K562 (cell line): Measurements from ENCODE around the gene HPS4. TPM values are rescaled to one million over a fixed set of nuclear protein-coding genes. Genes with fewer than 3 reads are reported as not detected.

Experiments used
- ATF3 ChIP-seq, 2 experiments: fragments of 450-650 bp in 1 of 2; sonication (generic) in 1 of 2; formaldehyde crosslinking in 1 of 2; IDR thresholded peaks in 1 of 2; conservative IDR thresholded peaks in 1 of 2; 2 replicates each; pipeline versions ENCODE4 v1.6.1 to v1.8.1; 2016 to 2023; ENCODE audit warnings: mild to moderate bottlenecking in 2 of 2, moderate library complexity in 2 of 2, inconsistent platforms in 1 of 2, missing genetic modification reagents in 1 of 2
- BCOR ChIP-seq: fragments of 450-650 bp; IDR thresholded peaks from 2 replicates; pipeline ENCODE4 v1.6.1; 2016
- CREB1 ChIP-seq, 2 experiments: sonication (generic) in 1 of 2; formaldehyde crosslinking in 1 of 2; IDR thresholded peaks; 2 replicates each; pipeline versions ENCODE4 v1.6.1 to v1.8.0; 2012 to 2022; ENCODE audit warnings: inconsistent platforms in 1 of 2, mild to moderate bottlenecking in 1 of 2, missing genetic modification reagents in 1 of 2, moderate library complexity in 1 of 2
- E2F3 ChIP-seq: fragments of 250-450 bp; sonication (Bioruptor Pico); IDR thresholded peaks from 2 replicates; pipeline ENCODE4 v1.4.0; 2020; ENCODE audit warnings: mild to moderate bottlenecking
- ELF4 ChIP-seq: fragments of 450-650 bp; formaldehyde crosslinking; IDR thresholded peaks from 2 replicates; pipeline ENCODE4 v1.4.0; 2022; ENCODE audit warnings: missing genetic modification characterization
- GABPA ChIP-seq: fragments of 200-800 bp; sonication (Bioruptor generic); conservative IDR thresholded peaks from 2 replicates; pipeline ENCODE4 v1.6.1; 2016; ENCODE audit warnings: low read depth, missing genetic modification characterization, missing compliant biosample characterization
- GMEB1 ChIP-seq: fragments of 250-450 bp; sonication (Bioruptor Pico); IDR thresholded peaks from 2 replicates; pipeline ENCODE4 v1.4.0; 2020; ENCODE audit warnings: mild to moderate bottlenecking
- HMG20A ChIP-seq: fragments of 450-650 bp; formaldehyde crosslinking; conservative IDR thresholded peaks from 2 replicates; pipeline ENCODE4 v1.4.0; 2020; ENCODE audit warnings: mild to moderate bottlenecking, mixed read lengths
- HNRNPH1 ChIP-seq: fragments of 200-400 bp; formaldehyde crosslinking; optimal IDR thresholded peaks from 2 replicates; pipeline ENCODE3; 2017; ENCODE audit warnings: low read depth, mild to moderate bottlenecking, low read length, moderate library complexity
- HSF4 ChIP-seq: fragments of 250-450 bp; sonication (Bioruptor Pico); IDR thresholded peaks from 2 replicates; pipeline ENCODE4 v2.1.2; 2022; ENCODE audit warnings: mild to moderate bottlenecking, moderate library complexity, borderline replicate concordance
- MBD2 ChIP-seq: sonication (generic); IDR thresholded peaks from 2 replicates; pipeline ENCODE4 v1.6.1; 2016; ENCODE audit warnings: low read depth, borderline replicate concordance
- MLX ChIP-seq, 2 experiments: fragments of 450-650 bp in 1 of 2; sonication (generic) in 1 of 2; formaldehyde crosslinking; conservative IDR thresholded peaks; 2 replicates each; pipeline versions ENCODE4 v1.4.0 to v1.8.1; 2020 to 2022; ENCODE audit warnings: mild to moderate bottlenecking in 1 of 2, missing genetic modification reagents in 1 of 2
- NCOA1 ChIP-seq: fragments of 450-650 bp; IDR thresholded peaks from 2 replicates; pipeline ENCODE4 v1.6.1; 2016; ENCODE audit warnings: low read depth
- NR0B1 ChIP-seq: fragments of 450-650 bp; IDR thresholded peaks from one replicate; pipeline ENCODE4 v1.6.1; 2018; ENCODE audit warnings: mild to moderate bottlenecking, moderate library complexity; ENCODE audit not compliant: partially characterized antibody
- RAD51 ChIP-seq: fragments of 450-650 bp; IDR thresholded peaks from 2 replicates; pipeline ENCODE4 v1.7.1; 2016; ENCODE audit warnings: low read depth, mild to moderate bottlenecking, borderline replicate concordance
- RBM39 ChIP-seq: fragments of 200-400 bp; formaldehyde crosslinking; optimal IDR thresholded peaks from 2 replicates; pipeline ENCODE3; 2018; ENCODE audit warnings: low read depth, low read length
- RFX5 ChIP-seq: IDR thresholded peaks from 2 replicates; pipeline ENCODE4 v1.6.1; 2011; ENCODE audit warnings: low read depth, mild to moderate bottlenecking, improper control_type of control experiment, low read length
- SIN3A ChIP-seq, 2 experiments: fragments of 150-350 bp in 1 of 2; IDR thresholded peaks; 2 replicates each; pipeline ENCODE4 v1.6.1; 2011 to 2016; ENCODE audit warnings: borderline replicate concordance in 2 of 2, low read depth in 2 of 2, low read length in 2 of 2, mild to moderate bottlenecking in 2 of 2, moderate library complexity in 2 of 2; ENCODE audit not compliant: control insufficient read depth in 1 of 2
- SIX5 ChIP-seq, 2 experiments: IDR thresholded peaks; 2 replicates each; pipeline ENCODE4 v1.6.1; 2011; ENCODE audit warnings: low read length in 2 of 2, borderline replicate concordance in 1 of 2, low read depth in 1 of 2, mild to moderate bottlenecking in 1 of 2, moderate library complexity in 1 of 2; ENCODE audit not compliant: insufficient read depth in 1 of 2
- STAT5A ChIP-seq: IDR thresholded peaks from 2 replicates; pipeline ENCODE4 v1.6.1; 2012; ENCODE audit warnings: low read length, inconsistent platforms, borderline replicate concordance
- polyA plus RNA-seq, 8 experiments: library from polyadenylated mRNA; depleted of rRNA in 4 of 8; stranded (reverse) in 5 of 8; unstranded in 3 of 8; fragments of >200 nt; fragmentation: Nextera tagmentation in 2 of 8; fragmentation: Illumina TruSeq in 1 of 8; extraction: Ambion mirVana in 2 of 8; extraction: Trizol in 1 of 8; gene quantifications; 2 replicates each; pipeline versions ENCODE4 v1.2.1 to v1.2.3, GENCODE V29; 2011 to 2014; ENCODE audit warnings: inconsistent platforms in 1 of 8, missing spikeins in 1 of 8
- total RNA-seq, 7 experiments: library from RNA; depleted of rRNA in 6 of 7; stranded (reverse); fragments of >200 nt in 6 of 7; fragmentation: Illumina TruSeq in 2 of 7; extraction: Trizol in 2 of 7; gene quantifications; 2 replicates each; pipeline versions ENCODE4 v1.2.1 to v1.2.3, GENCODE V29; 2011 to 2021; ENCODE audit warnings: low replicate concordance in 1 of 7

Gene HPS4
- total and polyA plus RNA-seq, 9 of the 15 experiments (the other 6 are each of a cell fraction or from before 2014, with no cell fraction given): 12.8 to 29.2 (median 25.3) TPM

- TF ChIP-seq NR0B1 (no peak), CREB1 (IDR thresholded peaks at IDR 0.05) (peak; percentile 92), CREB1 (CRISPR knock-in tag; IDR thresholded peaks at IDR 0.05) (peak; percentile 96), GABPA (tag) (peak; percentile 97), HSF4 (CRISPR knock-in tag) (no peak), SIN3A (IDR thresholded peaks at IDR 0.05; ENCODE audit: borderline replicate concordance in 2 of 2, control insufficient read depth in 1 of 2, low read depth in 2 of 2, low read length in 2 of 2) (peak; percentile 92 to 95; a peak in 2 of 4 replicates), NCOA1 (peak; percentile 57; the same call in 1 of the 2 replicates), BCOR (no peak), HNRNPH1 (no peak), HMG20A (no peak), E2F3 (no peak), ATF3 (IDR thresholded peaks at IDR 0.05) (no peak), ATF3 (CRISPR knock-in tag; conservative IDR thresholded peaks at IDR 0.05) (no peak), RBM39 (no peak), MLX (CRISPR knock-in tag; conservative IDR thresholded peaks at IDR 0.05) (no peak), RAD51 (no peak), ELF4 (CRISPR knock-in tag) (no peak), STAT5A (no peak; the same call in 1 of the 2 replicates), RFX5 (no peak), MBD2 (peak; percentile 64), SIX5 (IDR thresholded peaks at IDR 0.05; ENCODE audit: borderline replicate concordance in 1 of 2, insufficient read depth in 1 of 2, low read depth in 1 of 2, low read length in 2 of 2) (0 out of 4 replicates have a peak, but pooled peaks of 1 of the 2 experiments have one; percentile 11), GMEB1 (CRISPR knock-in tag) (no peak)
Measured at GRCh38 chr22:26512149-26512793, 28.7 kb upstream of the HPS4 start, which contains the start of gene TFIP11 (continued).
